Neural progenitor cell (in vitro differentiated cells): ENCODE results near the gene ARMC9. TPM values are rescaled to one million over a fixed set of nuclear protein-coding genes. Genes with fewer than 3 reads are reported as not detected.

Source experiments
- DNase-seq: peaks from one replicate; pipeline ENCODE4 v3.0.0-alpha.2; 2016; ENCODE audit warnings: low spot score
- H2AFZ ChIP-seq: fragments of 200-600 bp; sonication (generic); replicated peaks from 2 replicates; pipeline ENCODE4 v1.6.1; 2016; ENCODE audit warnings: antibody characterized with exemption
- H3F3A ChIP-seq: fragments of 200-600 bp; sonication (generic); 2 replicates; pipeline ENCODE4 v1.6.1; 2016; ENCODE audit warnings: antibody characterized with exemption, low read depth
- H3K27ac ChIP-seq: fragments of 200-600 bp; sonication (generic); 2 replicates; pipeline ENCODE4 v1.5.1; 2016; ENCODE audit warnings: mild to moderate bottlenecking
- H3K27me3 ChIP-seq: fragments of 200-600 bp; sonication (generic); 2 replicates; pipeline ENCODE4 v1.6.1; 2016; ENCODE audit warnings: mild to moderate bottlenecking, moderate library complexity
- H3K36me3 ChIP-seq: fragments of 200-600 bp; sonication (generic); 2 replicates; pipeline ENCODE4 v1.5.1; 2016
- H3K4me1 ChIP-seq: fragments of 200-600 bp; sonication (generic); 2 replicates; pipeline ENCODE4 v1.6.1; 2016; ENCODE audit warnings: mixed run types
- H3K4me2 ChIP-seq: fragments of 200-600 bp; sonication (generic); 2 replicates; pipeline ENCODE4 v1.6.1; 2016
- H3K4me3 ChIP-seq: fragments of 200-600 bp; sonication (generic); 2 replicates; pipeline ENCODE4 v1.5.1; 2016
- H3K79me2 ChIP-seq: fragments of 200-600 bp; sonication (generic); 2 replicates; pipeline ENCODE4 v1.6.1; 2016; ENCODE audit warnings: low read depth
- H3K9ac ChIP-seq: fragments of 200-600 bp; sonication (generic); 2 replicates; pipeline ENCODE4 v1.6.1; 2016
- H3K9me3 ChIP-seq: fragments of 200-600 bp; sonication (generic); 2 replicates; pipeline ENCODE4 v1.5.1; 2016; ENCODE audit warnings: low read depth
- H4K20me1 ChIP-seq: fragments of 200-600 bp; sonication (generic); 2 replicates; pipeline ENCODE4 v1.6.1; 2016; ENCODE audit warnings: low read depth
- H3K27ac Mint-ChIP-seq: 3 replicates; pipeline ENCODE4 v1.8.0; 2021; ENCODE audit warnings: mixed read lengths
- H3K27me3 Mint-ChIP-seq: 2 replicates; pipeline ENCODE4 v1.8.0; 2022; ENCODE audit warnings: low read depth, mild to moderate bottlenecking, inconsistent platforms, moderate library complexity, mixed read lengths; ENCODE audit not compliant: insufficient read depth
- H3K36me3 Mint-ChIP-seq: 3 replicates; pipeline ENCODE4 v1.8.0; 2021; ENCODE audit warnings: mixed read lengths
- H3K4me1 Mint-ChIP-seq: 3 replicates; pipeline ENCODE4 v1.8.0; 2021; ENCODE audit warnings: mixed read lengths
- H3K4me3 Mint-ChIP-seq: 3 replicates; pipeline ENCODE4 v1.8.0; 2021; ENCODE audit warnings: mild to moderate bottlenecking, moderate library complexity, mixed read lengths
- H3K9me3 Mint-ChIP-seq: 3 replicates; pipeline ENCODE4 v1.8.0; 2020; ENCODE audit warnings: mixed read lengths
- CTCF ChIP-seq: fragments of 200-600 bp; sonication (generic); IDR thresholded peaks from 2 replicates; pipeline ENCODE4 v1.5.1; 2017; ENCODE audit warnings: antibody characterized with exemption, mild to moderate bottlenecking
- EZH2 ChIP-seq: fragments of 200-600 bp; sonication (generic); IDR thresholded peaks from 2 replicates; pipeline ENCODE4 v1.6.1; 2017; ENCODE audit warnings: antibody characterized with exemption, mild to moderate bottlenecking, moderate library complexity
- EZH2phosphoT487 ChIP-seq: fragments of 200-600 bp; sonication (generic); IDR thresholded peaks from 2 replicates; pipeline ENCODE4 v1.6.1; 2017; ENCODE audit warnings: antibody characterized with exemption
- total RNA-seq: library from RNA; depleted of rRNA; stranded (reverse); fragments of >200 nt; gene quantifications from 2 replicates; pipeline ENCODE4 v1.2.3, GENCODE V29; 2015; ENCODE audit warnings: low replicate concordance

The ARMC9 gene
- total RNA-seq, 1 donor from 2014 or later: 45.8 TPM

GRCh38 chr2:231219289-231219688 lies 20.9 kb downstream of the ARMC9 start:
- TF ChIP-seq CTCF (no peak), EZH2 (no peak), EZH2phosphoT487 (no peak)
- no peaks in the 10 kb centered on the region for H3K9me3 Mint-ChIP-seq
- no peaks in the 10 kb centered on the region for H3F3A ChIP-seq
- H3K9ac ChIP-seq: no peak overlapping the region
- no peak overlapping the region for H3K27ac ChIP-seq
- no peak for DNase-seq
- no peaks in the 10 kb centered on the region for H4K20me1 ChIP-seq
- H3K27ac Mint-ChIP-seq: no peak overlapping the region
- H3K4me3 ChIP-seq: no peak overlapping the region
- no peaks in the 10 kb centered on the region for H3K79me2 ChIP-seq
- H3K4me1 Mint-ChIP-seq: no peaks in the 10 kb centered on the region
- H3K36me3 ChIP-seq: peaks cover 6% of the 10 kb centered on the region
- no peaks in the 10 kb centered on the region for H3K9me3 ChIP-seq
- no peak overlapping the region for H3K4me3 Mint-ChIP-seq
- H2AFZ ChIP-seq: no peak overlapping the region
- H3K4me1 ChIP-seq: no peaks in the 10 kb centered on the region
- H3K27me3 ChIP-seq: no peaks in the 10 kb centered on the region
- no peaks in the 10 kb centered on the region for H3K27me3 Mint-ChIP-seq
- no peak overlapping the region for H3K4me2 ChIP-seq
- H3K36me3 Mint-ChIP-seq: peaks cover 30% of the 10 kb centered on the region

GRCh38 chr2:231221761-231222160 lies 23.3 kb downstream of the ARMC9 start:
- Histone ChIP-seq H3K36me3 (peaks cover 6% of the 10 kb centered on the region), H3K79me2 (no peaks in the 10 kb centered on the region), H3F3A (peaks cover 6% of the 10 kb centered on the region), H3K4me3 (no peak overlapping the region), H3K4me2 (no peak overlapping the region), H3K4me1 (no peaks in the 10 kb centered on the region), H3K9me3 (no peaks in the 10 kb centered on the region), H4K20me1 (no peaks in the 10 kb centered on the region), H3K27ac (no peak overlapping the region), H3K27me3 (no peaks in the 10 kb centered on the region), H3K9ac (no peak overlapping the region), H2AFZ (no peak overlapping the region)
- Mint-ChIP-seq H3K27me3 (no peaks in the 10 kb centered on the region), H3K9me3 (no peaks in the 10 kb centered on the region), H3K27ac (no peak overlapping the region), H3K4me3 (no peak overlapping the region), H3K4me1 (no peaks in the 10 kb centered on the region), H3K36me3 (peaks cover 20% of the 10 kb centered on the region)
- DNase-seq: no peak
- TF ChIP-seq CTCF (no peak), EZH2phosphoT487 (no peak), EZH2 (no peak)

- H3F3A ChIP-seq: peaks cover 11% of the 10 kb centered on the region
- H3K27ac ChIP-seq: no peak overlapping the region
- H3K36me3 ChIP-seq: peaks cover 6% of the 10 kb centered on the region
- Mint-ChIP-seq H3K27me3 (no peaks in the 10 kb centered on the region), H3K27ac (no peak overlapping the region), H3K4me1 (no peaks in the 10 kb centered on the region), H3K4me3 (no peak overlapping the region), H3K9me3 (no peaks in the 10 kb centered on the region), H3K36me3 (peaks cover 20% of the 10 kb centered on the region)
- no peaks in the 10 kb centered on the region for H3K27me3 ChIP-seq
- H3K9ac ChIP-seq: no peak overlapping the region
- TF ChIP-seq EZH2phosphoT487: no peak
- TF ChIP-seq CTCF: no peak
- no peak for TF ChIP-seq EZH2
- no peak overlapping the region for H3K4me2 ChIP-seq
- H3K9me3 ChIP-seq: no peaks in the 10 kb centered on the region
- DNase-seq: no peak
- no peaks in the 10 kb centered on the region for H3K4me1 ChIP-seq
- H2AFZ ChIP-seq: no peak overlapping the region
- no peaks in the 10 kb centered on the region for H3K79me2 ChIP-seq
- H3K4me3 ChIP-seq: no peak overlapping the region
- H4K20me1 ChIP-seq: no peaks in the 10 kb centered on the region
Measured at GRCh38 chr2:231222318-231223000, 24.0 kb downstream of the ARMC9 start.
